ENCODE measurements around the gene KCTD21. TPM values are rescaled to one million over a fixed set of nuclear protein-coding genes. Genes with fewer than 3 reads are reported as not detected.
"Not testable (repeated sequence)": the region's sequence is repeated elsewhere in the genome, so short reads cannot be mapped to it uniquely, and the experiment has no call there.

KCTD21 gene
- total RNA-seq, 2 donors from 2014 or later: 7.5 to 9.2 TPM

GRCh38 chr11:78224906-78225420, 36.5 kb upstream of the KCTD21 start:
- H3K27ac ChIP-seq: no peak overlapping the region
- H3K9me3 ChIP-seq: no peaks in the 10 kb centered on the region
- H3K27me3 ChIP-seq: no peaks in the 10 kb centered on the region
- H3K9ac ChIP-seq (ENCODE audit: low read depth in 2 of 2, low read length in 2 of 2): no peak overlapping the region
- no peak for TF ChIP-seq CTCF (IDR thresholded peaks at IDR 0.05)
- H3K4me1 ChIP-seq: no peaks in the 10 kb centered on the region
- no peak overlapping the region for H3K4me3 ChIP-seq
- H3K36me3 ChIP-seq: peaks cover 4% of the 10 kb centered on the region
- intact Hi-C loops (cut with DNase I): loop anchor here (5.0 kb wide), 1 partner anchor 202 kb away; no protein-coding TSS in a partner anchor
- no peak for DNase-seq

GRCh38 chr11:78224506-78224905, 36.1 kb upstream of the KCTD21 start:
- no peaks in the 10 kb centered on the region for H3K4me1 ChIP-seq
- H3K4me3 ChIP-seq: no peak overlapping the region
- no peak overlapping the region for H3K9ac ChIP-seq (ENCODE audit: low read depth in 2 of 2, low read length in 2 of 2)
- H3K36me3 ChIP-seq: peaks cover 4% of the 10 kb centered on the region
- H3K27me3 ChIP-seq: no peaks in the 10 kb centered on the region
- DNase-seq: no peak
- no peak for TF ChIP-seq CTCF (IDR thresholded peaks at IDR 0.05)
- intact Hi-C loops (cut with DNase I): no loop called here
- H3K9me3 ChIP-seq: no peaks in the 10 kb centered on the region
- H3K27ac ChIP-seq: no peak overlapping the region

GRCh38 chr11:78223320-78223954, 35.0 kb upstream of the KCTD21 start:
- Histone ChIP-seq H3K9ac (ENCODE audit: low read depth in 2 of 2, low read length in 2 of 2) (no peak overlapping the region), H3K4me3 (no peak overlapping the region), H3K27ac (no peak overlapping the region), H3K9me3 (no peaks in the 10 kb centered on the region), H3K27me3 (no peaks in the 10 kb centered on the region), H3K36me3 (peaks cover 4% of the 10 kb centered on the region), H3K4me1 (no peaks in the 10 kb centered on the region)
- no peak for DNase-seq
- intact Hi-C loops (cut with DNase I): no loop called here
- TF ChIP-seq CTCF (IDR thresholded peaks at IDR 0.05): no peak

- H3K9ac ChIP-seq (ENCODE audit: low read depth in 2 of 2, low read length in 2 of 2); H3K4me1 ChIP-seq; H3K4me3 ChIP-seq; intact Hi-C loops (cut with DNase I); H3K9me3 ChIP-seq; H3K27ac ChIP-seq; H3K27me3 ChIP-seq; H3K36me3 ChIP-seq: not testable (repeated sequence)
- DNase-seq: peak; percentile 15
These were observed 34.3 kb upstream of the KCTD21 start for GRCh38 chr11:78222726-78223125.

- Histone ChIP-seq H3K36me3 (peaks cover 4% of the 10 kb centered on the region), H3K4me1 (no peaks in the 10 kb centered on the region), H3K9me3 (no peaks in the 10 kb centered on the region), H3K27ac (no peak overlapping the region), H3K9ac (ENCODE audit: low read depth in 2 of 2, low read length in 2 of 2) (no peak overlapping the region), H3K4me3 (no peak overlapping the region), H3K27me3 (no peaks in the 10 kb centered on the region)
- TF ChIP-seq CTCF (IDR thresholded peaks at IDR 0.05): no peak
- intact Hi-C loops (cut with DNase I): no loop called here
- DNase-seq: peak; percentile 13
These were observed 33.2 kb upstream of the KCTD21 start for GRCh38 chr11:78221396-78222315.
